Naive B cell (primary cell): ENCODE data around the gene ASTN2. TPM values are rescaled to one million over a fixed set of nuclear protein-coding genes. Genes with fewer than 3 reads are reported as not detected.
"Not testable (repeated sequence)": the region's sequence is repeated elsewhere in the genome, so short reads cannot be mapped to it uniquely, and the experiment has no call there.

Experiments
- ATAC-seq, 2 donors: fragments of 150-1000 bp; cut with Tn5 transposase; 2 replicates each; pipeline ENCODE4 v1.10.0; 2021; ENCODE audit warnings: low read depth in 2 of 2, mild to moderate bottlenecking in 2 of 2, moderate library complexity in 2 of 2
- DNase-seq: peaks from one replicate; pipeline ENCODE4 v3.0.0; 2022
- H3K27ac Mint-ChIP-seq, 6 donors: one replicate each; pipeline ENCODE4 v1.8.0; 2020 to 2022; ENCODE audit warnings: mild to moderate bottlenecking in 6 of 6, mixed read lengths in 6 of 6, moderate library complexity in 5 of 6, inconsistent platforms in 2 of 6
- H3K27me3 Mint-ChIP-seq, 3 donors: one replicate each; pipeline ENCODE4 v1.8.0; 2021 to 2022; ENCODE audit warnings: mixed read lengths in 3 of 3, mild to moderate bottlenecking in 1 of 3
- H3K36me3 Mint-ChIP-seq, 2 donors: one replicate each; pipeline ENCODE4 v1.8.0; 2020 to 2022; ENCODE audit warnings: mixed read lengths in 2 of 2, inconsistent platforms in 1 of 2, mild to moderate bottlenecking in 1 of 2
- H3K4me1 Mint-ChIP-seq, 3 donors: one replicate each; pipeline ENCODE4 v1.8.0; 2020 to 2022; ENCODE audit warnings: mixed read lengths in 3 of 3, inconsistent platforms in 1 of 3, mild to moderate bottlenecking in 1 of 3, moderate library complexity in 1 of 3
- H3K4me3 Mint-ChIP-seq, 8 donors: one replicate each; pipeline ENCODE4 v1.8.0; 2020 to 2022; ENCODE audit warnings: mild to moderate bottlenecking in 8 of 8, mixed read lengths in 8 of 8, moderate library complexity in 8 of 8, inconsistent platforms in 2 of 8
- H3K9me3 Mint-ChIP-seq, 7 donors: one replicate each; pipeline ENCODE4 v1.8.0; 2020 to 2022; ENCODE audit warnings: mixed read lengths in 7 of 7, mild to moderate bottlenecking in 5 of 7, inconsistent platforms in 2 of 7, moderate library complexity in 1 of 7
- polyA plus RNA-seq, 6 donors: library from polyadenylated mRNA; unstranded; fragments of 300-500 nt; fragmentation: Illumina TruSeq; gene quantifications; one replicate each; pipeline ENCODE4 v1.2.3, GENCODE V29; 2021; ENCODE audit warnings: low read depth in 6 of 6

The ASTN2 gene
- polyA plus RNA-seq, 6 donors from 2014 or later, result 0.89 to 2.5 (median 1.5) TPM; not detected in 1

DNA sequence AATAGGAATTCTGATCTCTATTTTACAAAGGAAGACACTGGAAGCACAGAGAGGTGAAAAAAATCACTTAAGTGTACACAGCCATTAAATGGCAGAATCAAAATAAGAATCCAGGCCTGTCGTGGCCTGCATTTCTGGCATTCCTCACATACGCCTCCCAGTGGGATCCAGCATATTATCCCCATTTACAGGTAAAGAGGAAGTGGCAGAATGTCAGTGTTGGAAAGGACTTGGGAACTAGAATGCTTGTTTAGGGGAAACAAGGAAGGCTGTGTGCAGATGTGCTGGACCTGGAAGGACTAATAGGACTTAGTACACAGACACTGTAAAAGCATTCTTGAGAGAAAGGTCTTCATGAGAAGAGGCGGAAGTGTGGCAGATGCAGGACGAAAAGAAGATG, 486.0 kb downstream of the ASTN2 start:
- Mint-ChIP-seq H3K27me3 (peaks cover 0 to 13% (median 12%) of the 10 kb centered on the region in 3 donors), H3K36me3 (no peaks in the 10 kb centered on the region), H3K27ac (no peak overlapping the region), H3K4me3 (no peak overlapping the region), H3K4me1 (no peaks in the 10 kb centered on the region), H3K9me3 (peaks cover 0 to 14% (median 0%) of the 10 kb centered on the region in 7 donors)
- ATAC-seq, result no peak
- DNase-seq, result no peak

- H3K4me1 Mint-ChIP-seq, result no peaks in the 10 kb centered on the region
- H3K27ac Mint-ChIP-seq, result no peak overlapping the region
- peaks cover 0 to 13% (median 12%) of the 10 kb centered on the region in 3 donors for H3K27me3 Mint-ChIP-seq
- ATAC-seq (no peak), DNase-seq (no peak)
- H3K9me3 Mint-ChIP-seq, result peaks cover 0 to 14% (median 0%) of the 10 kb centered on the region in 7 donors
- no peaks in the 10 kb centered on the region for H3K36me3 Mint-ChIP-seq
- H3K4me3 Mint-ChIP-seq, result no peak overlapping the region
Measured at GRCh38 chr9:116928289-116928688, 486.6 kb downstream of the ASTN2 start.

- Mint-ChIP-seq H3K36me3 (no peaks in the 10 kb centered on the region), H3K27me3 (peaks cover 0 to 13% (median 12%) of the 10 kb centered on the region in 3 donors), H3K4me3 (no peak overlapping the region), H3K9me3 (peaks cover 0 to 14% (median 0%) of the 10 kb centered on the region in 7 donors), H3K4me1 (no peaks in the 10 kb centered on the region), H3K27ac (no peak overlapping the region)
- ATAC-seq, result no peak
- DNase-seq, result no peak
Measured at GRCh38 chr9:116927726-116928125, 487.1 kb downstream of the ASTN2 start.

GRCh38 chr9:116925121-116925520, 489.7 kb downstream of the ASTN2 start:
- no peak for ATAC-seq
- DNase-seq, result no peak
- H3K27ac Mint-ChIP-seq, result no peak overlapping the region
- no peaks in the 10 kb centered on the region for H3K36me3 Mint-ChIP-seq
- peaks cover 0 to 4% (median 0%) of the 10 kb centered on the region in 3 donors for H3K27me3 Mint-ChIP-seq
- H3K9me3 Mint-ChIP-seq, result peaks cover 0 to 6% (median 2%) of the 10 kb centered on the region in 7 donors
- no peak overlapping the region for H3K4me3 Mint-ChIP-seq
- no peaks in the 10 kb centered on the region for H3K4me1 Mint-ChIP-seq

DNA sequence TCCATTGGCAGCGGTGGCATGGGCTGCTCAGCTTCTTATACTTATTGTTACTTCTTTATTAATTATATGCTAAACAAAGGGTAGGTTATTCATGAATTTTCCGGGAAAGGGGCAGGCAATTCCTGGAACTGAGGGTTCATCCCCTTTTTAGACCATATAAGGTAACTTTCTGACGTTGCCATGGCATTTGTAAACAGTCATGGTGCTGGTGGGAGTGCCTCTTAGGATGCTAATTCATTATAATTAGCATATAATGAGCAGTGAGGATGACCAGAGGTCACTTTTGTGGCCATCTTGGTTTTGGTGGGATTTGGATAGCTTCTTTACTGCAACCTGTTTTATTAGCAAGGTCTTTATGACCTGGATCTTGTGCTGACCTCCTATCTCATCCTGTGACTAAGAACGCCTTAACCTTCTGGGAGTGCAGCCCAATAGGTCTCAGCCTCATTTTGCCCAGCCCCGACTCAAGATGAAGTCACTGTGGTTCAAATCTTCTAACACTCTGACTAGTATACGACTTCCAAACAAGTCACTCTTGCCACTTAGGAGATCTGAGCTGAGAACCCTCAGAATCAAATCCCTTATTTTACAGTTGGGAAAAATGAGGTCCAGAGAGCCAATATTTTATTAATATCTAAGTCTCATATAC, 490.3 kb downstream of the ASTN2 start:
- ATAC-seq, result no peak
- Mint-ChIP-seq H3K4me3 (no peak overlapping the region), H3K27me3 (peaks cover 0 to 4% (median 0%) of the 10 kb centered on the region in 3 donors), H3K4me1 (no peaks in the 10 kb centered on the region), H3K36me3 (no peaks in the 10 kb centered on the region), H3K9me3 (peaks cover 0 to 6% (median 2%) of the 10 kb centered on the region in 7 donors), H3K27ac (no peak overlapping the region)
- DNase-seq, result no peak

GRCh38 chr9:116917895-116918508, 496.9 kb downstream of the ASTN2 start:
- not testable (repeated sequence) for H3K36me3 Mint-ChIP-seq, H3K4me3 Mint-ChIP-seq, H3K9me3 Mint-ChIP-seq, H3K27me3 Mint-ChIP-seq, H3K27ac Mint-ChIP-seq, ATAC-seq, H3K4me1 Mint-ChIP-seq, DNase-seq

GRCh38 chr9:116913536-116913935, 501.3 kb downstream of the ASTN2 start:
- ATAC-seq (no peak), DNase-seq (no peak)
- H3K4me1 Mint-ChIP-seq, result no peaks in the 10 kb centered on the region
- H3K4me3 Mint-ChIP-seq, result no peak overlapping the region
- no peak overlapping the region for H3K27ac Mint-ChIP-seq
- H3K27me3 Mint-ChIP-seq, result no peaks in the 10 kb centered on the region
- H3K36me3 Mint-ChIP-seq, result no peaks in the 10 kb centered on the region
- H3K9me3 Mint-ChIP-seq, result peaks cover 0 to 20% (median 3%) of the 10 kb centered on the region in 7 donors

DNA sequence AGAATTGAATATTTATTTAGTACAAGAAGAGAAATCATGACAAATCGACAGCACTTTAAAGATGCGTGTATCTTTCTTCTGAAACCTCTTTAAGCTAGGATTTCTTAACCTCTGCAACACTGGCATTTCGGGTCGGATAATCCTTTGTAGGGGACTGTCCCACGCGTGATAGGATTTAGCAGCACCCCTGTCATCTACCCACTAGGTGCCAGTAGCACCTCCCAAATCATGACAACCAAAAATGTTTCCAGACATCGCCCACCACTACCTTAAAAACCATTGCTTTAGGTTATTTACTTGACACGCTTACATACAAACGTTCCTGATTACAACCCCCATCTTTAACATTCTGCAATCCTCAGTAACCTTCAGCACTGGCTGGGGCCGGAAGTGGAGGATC, 504.7 kb downstream of the ASTN2 start:
- no peak overlapping the region for H3K4me3 Mint-ChIP-seq
- H3K27me3 Mint-ChIP-seq, result no peaks in the 10 kb centered on the region
- DNase-seq, result no peak
- ATAC-seq, result no peak
- H3K27ac Mint-ChIP-seq, result no peak overlapping the region
- H3K9me3 Mint-ChIP-seq, result peaks cover 0 to 13% (median 0%) of the 10 kb centered on the region in 7 donors
- no peaks in the 10 kb centered on the region for H3K36me3 Mint-ChIP-seq
- no peaks in the 10 kb centered on the region for H3K4me1 Mint-ChIP-seq

DNA sequence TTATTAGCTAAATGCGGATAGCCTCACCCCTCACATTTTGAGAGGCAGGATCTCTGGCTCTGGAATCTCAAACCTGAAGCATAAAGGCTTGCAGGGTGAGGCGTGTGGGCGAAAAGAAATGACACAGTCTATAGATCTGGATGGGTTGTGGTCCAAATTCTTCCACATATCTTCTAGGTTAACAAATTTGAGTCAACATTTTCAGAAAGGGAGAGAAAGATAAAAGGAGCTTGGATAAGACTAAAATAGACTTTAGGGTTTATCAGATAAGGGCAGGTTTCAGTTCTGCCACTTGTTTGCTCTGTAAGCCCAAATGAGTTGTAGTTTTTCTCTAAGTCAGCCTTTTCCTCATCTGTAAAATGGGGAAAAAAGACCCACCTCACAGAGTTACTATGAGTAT, 506.9 kb downstream of the ASTN2 start:
- ATAC-seq (no peak), DNase-seq (no peak)
- Mint-ChIP-seq H3K27me3 (no peaks in the 10 kb centered on the region), H3K4me1 (no peaks in the 10 kb centered on the region), H3K36me3 (no peaks in the 10 kb centered on the region), H3K4me3 (peak overlapping the region in 1 of 8 donors; percentile 30), H3K9me3 (peaks cover 0 to 17% (median 0%) of the 10 kb centered on the region in 7 donors), H3K27ac (no peak overlapping the region)

DNA sequence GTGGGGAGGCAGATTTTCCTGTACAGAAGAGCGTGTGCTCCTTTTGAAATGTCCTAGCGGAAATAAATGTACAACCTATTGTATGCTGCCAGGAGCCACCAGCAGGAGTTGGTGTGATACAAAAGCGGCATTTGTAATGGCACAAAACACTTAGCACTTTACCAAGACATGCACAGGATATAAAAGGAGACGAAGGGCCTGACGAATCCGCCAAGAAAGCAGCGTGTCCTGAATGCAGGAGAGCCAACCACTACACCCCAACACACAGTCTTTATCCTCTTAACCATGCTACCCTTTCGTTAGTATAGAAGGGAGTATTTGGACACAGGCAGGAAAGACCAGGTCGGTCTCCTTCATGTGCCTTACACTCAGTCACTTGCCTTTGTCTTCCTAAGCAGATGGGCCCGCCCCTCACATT, 509.7 kb downstream of the ASTN2 start:
- Mint-ChIP-seq H3K27me3 (no peaks in the 10 kb centered on the region), H3K4me1 (no peaks in the 10 kb centered on the region), H3K4me3 (no peak overlapping the region), H3K9me3 (peaks cover 2 to 19% (median 4%) of the 10 kb centered on the region in 7 donors), H3K27ac (no peak overlapping the region), H3K36me3 (no peaks in the 10 kb centered on the region)
- ATAC-seq (no peak), DNase-seq (no peak)

DNA sequence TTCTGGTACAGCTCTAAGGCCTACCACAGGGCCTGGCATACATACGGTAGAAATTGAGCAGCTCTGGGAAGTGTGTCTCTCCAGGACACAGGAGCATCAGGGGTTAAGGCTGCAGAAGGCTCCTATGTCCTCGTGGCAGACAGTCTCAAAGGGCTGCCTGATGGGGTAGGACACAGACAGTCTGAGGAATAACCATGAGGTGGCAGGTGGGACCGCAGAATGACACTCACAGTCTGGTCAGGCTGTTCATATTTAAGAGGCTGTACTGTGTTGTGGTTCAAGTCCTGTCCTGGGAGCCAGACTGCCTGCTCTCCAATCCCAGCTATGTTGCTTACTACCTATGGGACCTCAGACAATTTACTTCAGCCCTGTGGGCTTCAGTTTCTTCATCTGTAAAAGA, 510.7 kb downstream of the ASTN2 start:
- DNase-seq, result no peak
- Mint-ChIP-seq H3K9me3 (peaks cover 7 to 19% (median 12%) of the 10 kb centered on the region in 7 donors), H3K36me3 (no peaks in the 10 kb centered on the region), H3K27me3 (no peaks in the 10 kb centered on the region), H3K27ac (no peak overlapping the region), H3K4me1 (no peaks in the 10 kb centered on the region), H3K4me3 (no peak overlapping the region)
- ATAC-seq, result no peak

DNA sequence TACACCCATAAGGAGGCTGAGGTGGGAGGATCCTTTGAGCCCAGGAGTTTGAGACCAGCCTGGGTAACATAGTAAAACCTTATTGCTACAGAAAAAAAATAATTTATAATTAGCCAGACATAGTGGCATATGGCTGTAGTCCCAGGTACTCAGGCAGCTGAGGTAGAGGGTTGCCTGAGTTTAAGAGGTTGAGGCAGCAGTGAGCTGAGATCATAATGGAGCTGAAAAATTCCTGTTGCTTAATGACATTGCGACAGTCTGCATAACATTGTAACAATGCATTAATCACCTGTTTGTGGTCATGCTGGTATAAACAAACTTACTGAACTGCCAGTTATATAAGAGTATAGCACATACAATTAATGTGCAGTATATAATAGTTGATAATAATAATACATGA, 513.6 kb downstream of the ASTN2 start:
- H3K27me3 Mint-ChIP-seq, result no peaks in the 10 kb centered on the region
- DNase-seq (no peak), ATAC-seq (no peak)
- H3K27ac Mint-ChIP-seq, result no peak overlapping the region
- H3K4me3 Mint-ChIP-seq, result no peak overlapping the region
- H3K9me3 Mint-ChIP-seq, result peaks cover 7 to 25% (median 14%) of the 10 kb centered on the region in 7 donors
- no peaks in the 10 kb centered on the region for H3K36me3 Mint-ChIP-seq
- no peaks in the 10 kb centered on the region for H3K4me1 Mint-ChIP-seq

- H3K27ac Mint-ChIP-seq, result no peak overlapping the region
- no peaks in the 10 kb centered on the region for H3K36me3 Mint-ChIP-seq
- no peaks in the 10 kb centered on the region for H3K4me1 Mint-ChIP-seq
- H3K27me3 Mint-ChIP-seq, result no peaks in the 10 kb centered on the region
- ATAC-seq (no peak), DNase-seq (no peak)
- H3K4me3 Mint-ChIP-seq, result no peak overlapping the region
- H3K9me3 Mint-ChIP-seq, result peaks cover 7 to 25% (median 14%) of the 10 kb centered on the region in 7 donors
Measured at GRCh38 chr9:116900543-116900942, 514.3 kb downstream of the ASTN2 start.

- Mint-ChIP-seq H3K4me3 (no peak overlapping the region), H3K9me3 (peaks cover 7 to 25% (median 14%) of the 10 kb centered on the region in 7 donors), H3K36me3 (no peaks in the 10 kb centered on the region), H3K27ac (no peak overlapping the region), H3K4me1 (no peaks in the 10 kb centered on the region), H3K27me3 (no peaks in the 10 kb centered on the region)
- DNase-seq (no peak), ATAC-seq (no peak)
Measured at GRCh38 chr9:116900007-116900367, 514.9 kb downstream of the ASTN2 start.
